ENCODE results near the gene KIAA1614. TPM values are rescaled to one million over a fixed set of nuclear protein-coding genes. Genes with fewer than 3 reads are reported as not detected.
A peak's percentile ranks its signal among the peaks of the same experiment; 100 is the strongest.

KIAA1614 gene
- total and polyA plus RNA-seq, 10 of the 15 experiments (the other 5 are each of a cell fraction or from before 2014, with no cell fraction given), result 0.03 to 1.0 (median 0.26) TPM; not detected in 1

DNA sequence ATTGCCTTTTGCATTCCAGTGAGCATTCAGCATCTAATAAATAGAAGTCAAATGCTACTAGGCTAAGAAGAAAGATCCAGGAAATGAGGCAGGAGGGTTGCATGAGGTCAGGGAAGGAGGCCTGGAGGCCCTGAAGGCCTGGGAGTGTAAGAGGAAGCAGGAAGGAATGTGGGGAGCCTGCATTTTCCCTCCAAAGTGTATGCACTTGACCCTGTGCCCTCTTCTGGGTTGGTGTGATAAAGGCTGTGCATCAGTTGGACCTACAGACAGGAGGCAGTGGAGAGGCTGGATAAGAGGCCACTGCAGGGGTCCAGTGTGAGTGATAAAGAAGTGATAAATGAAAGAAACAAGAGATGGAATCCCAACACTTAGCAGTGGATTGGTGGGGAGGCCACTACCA lies 20.4 kb downstream of the KIAA1614 start:
- in situ Hi-C loops (cut with MboI) (no loop called here), intact Hi-C loops (cut with micrococcal nuclease; ENCODE audit: unreplicated experiment) (no loop called here)
- Histone ChIP-seq H4K20me1 (ENCODE audit: control insufficient read depth, insufficient read depth) (no peaks in the 10 kb centered on the region), H3K4me3 (no peak overlapping the region), H3K36me3 (ENCODE audit: control insufficient read depth in 2 of 2, insufficient read depth in 2 of 2, low read length in 1 of 2) (no peaks in the 10 kb centered on the region), H2AFZ (ENCODE audit: control insufficient read depth, low read depth, low read length) (no peak overlapping the region), H3K9me3 (replicated peaks; ENCODE audit: control insufficient read depth, insufficient read depth, low read length) (no peaks in the 10 kb centered on the region), H3K9ac (ENCODE audit: control insufficient read depth, insufficient read depth, low read length) (no peak overlapping the region), H3K4me2 (ENCODE audit: control insufficient read depth, insufficient read depth) (no peak overlapping the region), H3K27ac (ENCODE audit: control insufficient read depth, insufficient read depth) (no peak overlapping the region), H3K27me3 (replicated peaks in 1 of 2; ENCODE audit: control insufficient read depth in 2 of 2, insufficient read depth in 2 of 2, low read length in 1 of 2) (no peaks in the 10 kb centered on the region; a peak in 1 of 4 replicates), H3K79me2 (ENCODE audit: control insufficient read depth, insufficient read depth, low read length) (no peaks in the 10 kb centered on the region), H3K4me1 (ENCODE audit: control insufficient read depth, insufficient read depth, low read length) (peaks cover 14% of the 10 kb centered on the region)
- BruUV-seq (replicated peaks), result no TSS peak
- no peak for FAIRE-seq
- ChIA-PET RAD21 (ENCODE audit: unreplicated experiment) (no interaction called here), POLR2A (no interaction called here), CTCF (no interaction called here), SMC1A (ENCODE audit: uncharacterized antibody, unreplicated experiment) (interaction anchor here (1.0 kb wide), 1 partner anchor 16 kb away, joined by 3 read pairs; no protein-coding TSS in a partner anchor)
- no peak for DNase-seq (ENCODE audit: low read depth, low spot score)
- TF ChIP-seq, protein P1, sequence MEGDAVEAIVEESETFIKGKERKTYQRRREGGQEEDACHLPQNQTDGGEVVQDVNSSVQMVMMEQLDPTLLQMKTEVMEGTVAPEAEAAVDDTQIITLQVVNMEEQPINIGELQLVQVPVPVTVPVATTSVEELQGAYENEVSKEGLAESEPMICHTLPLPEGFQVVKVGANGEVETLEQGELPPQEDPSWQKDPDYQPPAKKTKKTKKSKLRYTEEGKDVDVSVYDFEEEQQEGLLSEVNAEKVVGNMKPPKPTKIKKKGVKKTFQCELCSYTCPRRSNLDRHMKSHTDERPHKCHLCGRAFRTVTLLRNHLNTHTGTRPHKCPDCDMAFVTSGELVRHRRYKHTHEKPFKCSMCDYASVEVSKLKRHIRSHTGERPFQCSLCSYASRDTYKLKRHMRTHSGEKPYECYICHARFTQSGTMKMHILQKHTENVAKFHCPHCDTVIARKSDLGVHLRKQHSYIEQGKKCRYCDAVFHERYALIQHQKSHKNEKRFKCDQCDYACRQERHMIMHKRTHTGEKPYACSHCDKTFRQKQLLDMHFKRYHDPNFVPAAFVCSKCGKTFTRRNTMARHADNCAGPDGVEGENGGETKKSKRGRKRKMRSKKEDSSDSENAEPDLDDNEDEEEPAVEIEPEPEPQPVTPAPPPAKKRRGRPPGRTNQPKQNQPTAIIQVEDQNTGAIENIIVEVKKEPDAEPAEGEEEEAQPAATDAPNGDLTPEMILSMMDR (IDR thresholded peaks at IDR 0.05 in 2 of 3, conservative IDR thresholded peaks at IDR 0.05 in 1 of 3; ENCODE audit: control insufficient read depth in 2 of 3, extremely low read depth in 1 of 3, insufficient read depth in 1 of 3, low read depth in 3 of 3, low read length in 3 of 3), result peak in 1 of 3 experiments; percentile 6; a peak in 1 of 6 replicates
- no peak for TF ChIP-seq SRF (IDR thresholded peaks at IDR 0.05; ENCODE audit: low read depth in 2 of 2, low read length in 2 of 2)
- TF ChIP-seq HDAC6 (IDR thresholded peaks at IDR 0.05; ENCODE audit: unreplicated experiment), result no peak
- ATAC-seq, result no peak

DNA sequence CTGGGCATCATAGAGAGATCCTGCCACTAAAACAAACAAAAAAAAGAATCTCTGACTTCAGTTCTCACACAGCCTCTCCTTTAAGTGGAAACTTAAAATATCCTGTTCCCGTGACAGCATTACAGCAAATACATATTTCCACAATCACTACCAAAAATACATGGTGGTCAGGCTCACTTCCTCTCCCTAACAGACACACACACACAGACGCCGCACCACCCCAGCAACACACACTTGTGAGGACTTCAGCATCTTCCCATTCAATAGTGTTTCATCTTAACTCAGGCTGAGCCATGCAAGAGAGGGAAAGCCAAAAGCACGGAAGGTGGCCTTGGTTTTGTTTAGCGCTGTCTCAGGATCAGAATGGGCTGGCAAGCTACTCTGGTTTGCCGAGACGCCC lies 21.9 kb downstream of the KIAA1614 start:
- ChIA-PET CTCF (no interaction called here), POLR2A (no interaction called here), RAD21 (ENCODE audit: unreplicated experiment) (no interaction called here), SMC1A (ENCODE audit: uncharacterized antibody, unreplicated experiment) (no interaction called here)
- no peak overlapping the region for H3K27ac ChIP-seq (ENCODE audit: control insufficient read depth, insufficient read depth)
- no peaks in the 10 kb centered on the region; a peak in 1 of 4 replicates for H3K27me3 ChIP-seq (replicated peaks in 1 of 2; ENCODE audit: control insufficient read depth in 2 of 2, insufficient read depth in 2 of 2, low read length in 1 of 2)
- peak overlapping the region; percentile 56 for H3K4me2 ChIP-seq (ENCODE audit: control insufficient read depth, insufficient read depth)
- peak; percentile 52 for ATAC-seq
- no peaks in the 10 kb centered on the region for H4K20me1 ChIP-seq (ENCODE audit: control insufficient read depth, insufficient read depth)
- BruUV-seq (replicated peaks), result no TSS peak
- WGBS (ENCODE audit: insufficient coverage, insufficient replicate concordance, low lambda C conversion rate, missing lambda C conversion rate), result 19% methylated on average over 7 of the region's 7 CpGs
- H3K9ac ChIP-seq (ENCODE audit: control insufficient read depth, insufficient read depth, low read length), result no peak overlapping the region
- peaks cover 14% of the 10 kb centered on the region for H3K4me1 ChIP-seq (ENCODE audit: control insufficient read depth, insufficient read depth, low read length)
- H2AFZ ChIP-seq (ENCODE audit: control insufficient read depth, low read depth, low read length), result no peak overlapping the region; the same call in 1 of the 2 replicates
- H3K79me2 ChIP-seq (ENCODE audit: control insufficient read depth, insufficient read depth, low read length), result no peaks in the 10 kb centered on the region
- DNase-seq (ENCODE audit: low read depth, low spot score), result peak; percentile 16
- no peak overlapping the region for H3K4me3 ChIP-seq
- no peaks in the 10 kb centered on the region for H3K9me3 ChIP-seq (replicated peaks; ENCODE audit: control insufficient read depth, insufficient read depth, low read length)
- in situ Hi-C loops (cut with MboI) (no loop called here), intact Hi-C loops (cut with micrococcal nuclease; ENCODE audit: unreplicated experiment) (no loop called here)
- no peaks in the 10 kb centered on the region for H3K36me3 ChIP-seq (ENCODE audit: control insufficient read depth in 2 of 2, insufficient read depth in 2 of 2, low read length in 1 of 2)
- peak; percentile 80 for FAIRE-seq
- no peak for TF ChIP-seq CEBPB (IDR thresholded peaks at IDR 0.05; ENCODE audit: borderline replicate concordance in 1 of 2, low read depth in 2 of 2, low read length in 2 of 2)
- no peak for TF ChIP-seq SREBF2 (IDR thresholded peaks at IDR 0.05; ENCODE audit: low read length)
- TF ChIP-seq DPF2 (IDR thresholded peaks at IDR 0.05), result no peak
- TF ChIP-seq E4F1 (IDR thresholded peaks at IDR 0.05; ENCODE audit: borderline replicate concordance, partially characterized antibody), result no peak
- TF ChIP-seq POLR2A (IDR thresholded peaks at IDR 0.05; ENCODE audit: low read depth, low read length), result no peak
- TF ChIP-seq, protein P2, sequence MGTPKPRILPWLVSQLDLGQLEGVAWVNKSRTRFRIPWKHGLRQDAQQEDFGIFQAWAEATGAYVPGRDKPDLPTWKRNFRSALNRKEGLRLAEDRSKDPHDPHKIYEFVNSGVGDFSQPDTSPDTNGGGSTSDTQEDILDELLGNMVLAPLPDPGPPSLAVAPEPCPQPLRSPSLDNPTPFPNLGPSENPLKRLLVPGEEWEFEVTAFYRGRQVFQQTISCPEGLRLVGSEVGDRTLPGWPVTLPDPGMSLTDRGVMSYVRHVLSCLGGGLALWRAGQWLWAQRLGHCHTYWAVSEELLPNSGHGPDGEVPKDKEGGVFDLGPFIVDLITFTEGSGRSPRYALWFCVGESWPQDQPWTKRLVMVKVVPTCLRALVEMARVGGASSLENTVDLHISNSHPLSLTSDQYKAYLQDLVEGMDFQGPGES (IDR thresholded peaks at IDR 0.05), result no peak

Data from GM12878 (cell line).